Jurkat, Clone E6-1 (cell line): ENCODE measurements around the gene TATDN3.
"Not testable (repeated sequence)": the region's sequence is repeated elsewhere in the genome, so short reads cannot be mapped to it uniquely, and the experiment has no call there.

Experiments used
- DNase-seq: peaks from one replicate; pipeline ENCODE4 v3.0.0-alpha.2; 2011; ENCODE audit warnings: low read depth, low spot score
- H3K4me3 ChIP-seq: 2 replicates; pipeline ENCODE4 v1.5.1; 2011; ENCODE audit warnings: mild to moderate bottlenecking, low read length, control low read depth, moderate library complexity

TATDN3 gene

GRCh38 chr1:212820969-212821368 is 29.3 kb downstream of the TATDN3 start:
- no peak overlapping the region for H3K4me3 ChIP-seq
- DNase-seq = no peak

GRCh38 chr1:212822956-212823355 is 31.3 kb downstream of the TATDN3 start:
- no peak overlapping the region for H3K4me3 ChIP-seq
- no peak for DNase-seq

- no peak overlapping the region for H3K4me3 ChIP-seq
- no peak for DNase-seq
Observed at GRCh38 chr1:212824201-212824600, 32.5 kb downstream of the TATDN3 start.

GRCh38 chr1:212825798-212826452 is 34.2 kb downstream of the TATDN3 start:
- H3K4me3 ChIP-seq = no peak overlapping the region
- no peak for DNase-seq

- no peak for DNase-seq
- no peak overlapping the region for H3K4me3 ChIP-seq
Observed at GRCh38 chr1:212827171-212827776, 35.6 kb downstream of the TATDN3 start.

GRCh38 chr1:212827831-212828278 is 36.2 kb downstream of the TATDN3 start:
- no peak overlapping the region for H3K4me3 ChIP-seq
- no peak for DNase-seq

- DNase-seq = no peak
- H3K4me3 ChIP-seq = no peak overlapping the region
Observed at GRCh38 chr1:212828395-212828794, 36.7 kb downstream of the TATDN3 start.

GRCh38 chr1:212833211-212834207 is 41.8 kb downstream of the TATDN3 start:
- not testable (repeated sequence) for DNase-seq, H3K4me3 ChIP-seq

- no peak overlapping the region for H3K4me3 ChIP-seq
- DNase-seq = no peak
Observed at GRCh38 chr1:212838145-212838544, 46.5 kb downstream of the TATDN3 start.

- not testable (repeated sequence) for DNase-seq
Observed at GRCh38 chr1:212844521-212844920, 52.8 kb downstream of the TATDN3 start.

GRCh38 chr1:212847549-212847948 is 55.9 kb downstream of the TATDN3 start, which contains the start of gene SPATA45:
TSS of gene SPATA45 (minus strand) at chr1:212847649. CDS start at chr1:212836149, 11,500 bp downstream.
- no peak for DNase-seq
- no peak within 1 kb of the TSS for H3K4me3 ChIP-seq

More at GRCh38 chr1:212844521-212844920, 52.8 kb downstream of the TATDN3 start:
- not testable (repeated sequence) for H3K4me3 ChIP-seq

- no peak for DNase-seq
- H3K4me3 ChIP-seq = no peak overlapping the region
Observed at GRCh38 chr1:212852105-212852688, 60.5 kb downstream of the TATDN3 start.

- no peak overlapping the region for H3K4me3 ChIP-seq
- no peak for DNase-seq
Observed at GRCh38 chr1:212853658-212854057, 62.0 kb downstream of the TATDN3 start.

- H3K4me3 ChIP-seq = peak overlapping the region; percentile 95
- no peak for DNase-seq
Observed at GRCh38 chr1:212856755-212857154, 65.1 kb downstream of the TATDN3 start.

- peak; percentile 91 for DNase-seq
- H3K4me3 ChIP-seq = peak within 1 kb of the TSS; percentile 95
Observed at GRCh38 chr1:212857992-212858460, 66.3 kb downstream of the TATDN3 start, which contains the start of gene FLVCR1. TSS of gene FLVCR1 (plus strand) at chr1:212858275. CDS start at chr1:212858453, 178 bp downstream.

- no peak for DNase-seq
Observed at GRCh38 chr1:212858461-212859265, 67.0 kb downstream of the TATDN3 start.

GRCh38 chr1:212860713-212861581 is 69.3 kb downstream of the TATDN3 start:
- H3K4me3 ChIP-seq = no peak overlapping the region

More at GRCh38 chr1:212858461-212859265, 67.0 kb downstream of the TATDN3 start:
- H3K4me3 ChIP-seq = peak overlapping the region; percentile 95

More at GRCh38 chr1:212860713-212861581, 69.3 kb downstream of the TATDN3 start:
- no peak for DNase-seq
